SU-DHL-6 (cell line): ENCODE results near the gene SDK1.

Experiments used
- H2AFZ ChIP-seq: fragments of 200-600 bp; sonication (generic); 2 replicates; pipeline ENCODE4 v1.6.1; 2014; ENCODE audit warnings: low read depth, mild to moderate bottlenecking, moderate library complexity, mixed read lengths, antibody characterized with exemption, low read length; ENCODE audit not compliant: severe bottlenecking
- H3F3A ChIP-seq: fragments of 200-600 bp; shearing (Covaris generic); 2 replicates; pipeline ENCODE4 v1.6.0; 2016; ENCODE audit warnings: antibody characterized with exemption, mild to moderate bottlenecking; ENCODE audit not compliant: insufficient read depth
- H3K27ac ChIP-seq: fragments of 200-600 bp; sonication (generic); 2 replicates; pipeline ENCODE4 v1.5.1; 2016; ENCODE audit warnings: low read depth, mild to moderate bottlenecking, low read length, moderate library complexity, mixed read lengths
- H3K27me3 ChIP-seq: fragments of 200-600 bp; sonication (generic), shearing (Covaris generic); 2 replicates; pipeline ENCODE4 v1.6.0; 2014; ENCODE audit warnings: mild to moderate bottlenecking, low read length
- H3K36me3 ChIP-seq: fragments of 200-600 bp; sonication (generic); 2 replicates; pipeline ENCODE4 v1.6.1; 2014; ENCODE audit warnings: mild to moderate bottlenecking, low read length, mixed read lengths
- H3K4me2 ChIP-seq: fragments of 300-600, 200-600 bp; shearing (Covaris generic), sonication (generic); 2 replicates; pipeline ENCODE4 v1.6.0; 2014; ENCODE audit warnings: low read length, low read depth, mild to moderate bottlenecking; ENCODE audit not compliant: poor library complexity, severe bottlenecking
- H3K4me3 ChIP-seq: fragments of 200-600 bp; sonication (generic); 2 replicates; pipeline ENCODE4 v1.5.1; 2014; ENCODE audit warnings: antibody characterized with exemption, low read length, mild to moderate bottlenecking, mixed read lengths; ENCODE audit not compliant: insufficient read depth, poor library complexity, severe bottlenecking
- H3K79me2 ChIP-seq: fragments of 200-600 bp; sonication (generic); 2 replicates; pipeline ENCODE4 v1.6.1; 2014; ENCODE audit warnings: mild to moderate bottlenecking, low read length, moderate library complexity; ENCODE audit not compliant: insufficient read depth
- H3K9ac ChIP-seq: fragments of 200-600 bp; sonication (generic); 2 replicates; pipeline ENCODE4 v1.7.0; 2014; ENCODE audit warnings: mild to moderate bottlenecking, low read length
- H3K9me2 ChIP-seq: fragments of 200-600 bp; sonication (generic); replicated peaks from 2 replicates; pipeline ENCODE4 v1.6.1; 2014; ENCODE audit warnings: low read length; ENCODE audit not compliant: insufficient read depth
- H3K9me3 ChIP-seq: fragments of 200-600 bp; sonication (generic); 2 replicates; pipeline ENCODE4 v1.6.1; 2014; ENCODE audit warnings: low read length, mixed read lengths; ENCODE audit not compliant: insufficient read depth
- H4K20me1 ChIP-seq: fragments of 200-600 bp; sonication (generic); 2 replicates; pipeline ENCODE4 v1.6.1; 2014; ENCODE audit warnings: low read depth, mild to moderate bottlenecking, antibody characterized with exemption, low read length, moderate library complexity, mixed read lengths
- EZH2phosphoT487 ChIP-seq: fragments of 200-600 bp; sonication (generic), shearing (Covaris generic); conservative IDR thresholded peaks from 2 replicates; pipeline ENCODE4 v1.6.1; 2018; ENCODE audit warnings: mild to moderate bottlenecking, antibody characterized with exemption, low read length, moderate library complexity, mixed read lengths
- TF ChIP-seq, protein P1 (sequence below): fragments of 200-600 bp; sonication (generic); IDR thresholded peaks from one replicate; pipeline ENCODE4 v1.5.1; 2017; ENCODE audit warnings: antibody characterized with exemption, mild to moderate bottlenecking, low read length, moderate library complexity; ENCODE audit not compliant: insufficient read depth, poor library complexity, severe bottlenecking

Gene SDK1

DNA sequence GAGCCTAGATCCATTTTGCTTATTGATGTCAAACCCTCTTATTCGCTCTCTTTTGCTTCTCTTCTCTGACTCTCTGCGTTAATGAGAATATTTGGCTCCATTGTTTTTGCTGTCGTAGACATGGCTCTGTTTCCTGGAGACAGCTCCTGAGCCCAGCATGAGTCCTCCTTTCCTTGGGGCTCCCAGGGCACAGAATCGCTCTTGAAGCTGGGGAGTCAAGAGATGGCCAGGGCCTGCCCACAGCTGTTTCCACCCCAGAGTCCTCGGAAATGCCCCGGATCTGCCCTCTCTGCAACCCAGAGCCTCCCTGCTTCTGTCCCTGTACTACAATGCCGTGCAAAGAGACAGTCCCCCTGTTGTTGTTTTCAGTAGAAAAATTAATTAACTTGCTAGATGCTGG lies 814.4 kb downstream of the SDK1 start:
- no peaks in the 10 kb centered on the region for H3K27me3 ChIP-seq
- H3F3A ChIP-seq, result no peaks in the 10 kb centered on the region
- no peak overlapping the region for H3K9ac ChIP-seq
- H3K9me2 ChIP-seq, result no peaks in the 10 kb centered on the region
- no peaks in the 10 kb centered on the region for H3K36me3 ChIP-seq
- peaks cover 9% of the 10 kb centered on the region; the same call in 1 of the 2 replicates for H3K9me3 ChIP-seq
- no peak overlapping the region for H3K4me2 ChIP-seq
- H3K27ac ChIP-seq, result no peak overlapping the region
- H4K20me1 ChIP-seq, result no peaks in the 10 kb centered on the region
- H2AFZ ChIP-seq, result no peak overlapping the region
- H3K4me3 ChIP-seq, result no peak overlapping the region
- TF ChIP-seq, protein P1, sequence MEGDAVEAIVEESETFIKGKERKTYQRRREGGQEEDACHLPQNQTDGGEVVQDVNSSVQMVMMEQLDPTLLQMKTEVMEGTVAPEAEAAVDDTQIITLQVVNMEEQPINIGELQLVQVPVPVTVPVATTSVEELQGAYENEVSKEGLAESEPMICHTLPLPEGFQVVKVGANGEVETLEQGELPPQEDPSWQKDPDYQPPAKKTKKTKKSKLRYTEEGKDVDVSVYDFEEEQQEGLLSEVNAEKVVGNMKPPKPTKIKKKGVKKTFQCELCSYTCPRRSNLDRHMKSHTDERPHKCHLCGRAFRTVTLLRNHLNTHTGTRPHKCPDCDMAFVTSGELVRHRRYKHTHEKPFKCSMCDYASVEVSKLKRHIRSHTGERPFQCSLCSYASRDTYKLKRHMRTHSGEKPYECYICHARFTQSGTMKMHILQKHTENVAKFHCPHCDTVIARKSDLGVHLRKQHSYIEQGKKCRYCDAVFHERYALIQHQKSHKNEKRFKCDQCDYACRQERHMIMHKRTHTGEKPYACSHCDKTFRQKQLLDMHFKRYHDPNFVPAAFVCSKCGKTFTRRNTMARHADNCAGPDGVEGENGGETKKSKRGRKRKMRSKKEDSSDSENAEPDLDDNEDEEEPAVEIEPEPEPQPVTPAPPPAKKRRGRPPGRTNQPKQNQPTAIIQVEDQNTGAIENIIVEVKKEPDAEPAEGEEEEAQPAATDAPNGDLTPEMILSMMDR, result no peak
- TF ChIP-seq EZH2phosphoT487, result no peak
- H3K79me2 ChIP-seq, result no peaks in the 10 kb centered on the region

GRCh38 chr7:4115941-4116610 lies 815.0 kb downstream of the SDK1 start:
- Histone ChIP-seq H3K79me2 (no peaks in the 10 kb centered on the region), H3K4me3 (no peak overlapping the region), H4K20me1 (no peaks in the 10 kb centered on the region), H3K9me2 (no peaks in the 10 kb centered on the region), H3K27me3 (no peaks in the 10 kb centered on the region), H3F3A (no peaks in the 10 kb centered on the region), H3K4me2 (no peak overlapping the region), H3K27ac (no peak overlapping the region), H2AFZ (no peak overlapping the region), H3K36me3 (no peaks in the 10 kb centered on the region), H3K9me3 (peaks cover 9% of the 10 kb centered on the region; the same call in 1 of the 2 replicates), H3K9ac (no peak overlapping the region)
- TF ChIP-seq EZH2phosphoT487, result no peak
- TF ChIP-seq, protein P1, result no peak

GRCh38 chr7:4119848-4120247 lies 818.8 kb downstream of the SDK1 start:
- H3K36me3 ChIP-seq, result no peaks in the 10 kb centered on the region
- no peak overlapping the region for H2AFZ ChIP-seq
- H4K20me1 ChIP-seq, result no peaks in the 10 kb centered on the region
- H3K4me2 ChIP-seq, result no peak overlapping the region
- TF ChIP-seq EZH2phosphoT487, result no peak
- H3K27me3 ChIP-seq, result no peaks in the 10 kb centered on the region
- no peak overlapping the region for H3K27ac ChIP-seq
- no peak overlapping the region for H3K9ac ChIP-seq
- H3K79me2 ChIP-seq, result no peaks in the 10 kb centered on the region
- no peaks in the 10 kb centered on the region for H3K9me2 ChIP-seq
- no peaks in the 10 kb centered on the region for H3F3A ChIP-seq
- H3K9me3 ChIP-seq, result peaks cover 17% of the 10 kb centered on the region; the same call in 1 of the 2 replicates
- H3K4me3 ChIP-seq, result no peak overlapping the region

GRCh38 chr7:4123346-4123745 lies 822.3 kb downstream of the SDK1 start:
- no peak overlapping the region for H3K4me2 ChIP-seq
- H3K9me2 ChIP-seq, result no peaks in the 10 kb centered on the region
- H3K27me3 ChIP-seq, result no peaks in the 10 kb centered on the region
- H3K9me3 ChIP-seq, result peaks cover 17% of the 10 kb centered on the region; the same call in 1 of the 2 replicates
- H3K36me3 ChIP-seq, result no peaks in the 10 kb centered on the region
- H3K9ac ChIP-seq, result no peak overlapping the region
- no peak overlapping the region for H3K27ac ChIP-seq
- H3K79me2 ChIP-seq, result no peaks in the 10 kb centered on the region
- no peak overlapping the region for H2AFZ ChIP-seq
- H3F3A ChIP-seq, result no peaks in the 10 kb centered on the region
- no peaks in the 10 kb centered on the region for H4K20me1 ChIP-seq
- TF ChIP-seq EZH2phosphoT487, result no peak
- TF ChIP-seq, protein P1, result no peak
- no peak overlapping the region for H3K4me3 ChIP-seq
